Pulmonary artery endothelial cell (primary cell): Measurements from ENCODE around the gene TSHZ2. TPM values are rescaled to one million over a fixed set of nuclear protein-coding genes. Genes with fewer than 3 reads are reported as not detected.

Experiments
- DNase-seq: peaks from one replicate; pipeline ENCODE4 v3.0.0-alpha.2; 2011; ENCODE audit warnings: low read depth, low spot score
- total RNA-seq: library from RNA; depleted of rRNA; stranded (reverse); fragments of >200 nt; gene quantifications from 2 replicates; pipeline ENCODE4 v1.2.3, GENCODE V29; 2014

TSHZ2 gene
- total RNA-seq, 1 donor from 2014 or later = not detected

DNA sequence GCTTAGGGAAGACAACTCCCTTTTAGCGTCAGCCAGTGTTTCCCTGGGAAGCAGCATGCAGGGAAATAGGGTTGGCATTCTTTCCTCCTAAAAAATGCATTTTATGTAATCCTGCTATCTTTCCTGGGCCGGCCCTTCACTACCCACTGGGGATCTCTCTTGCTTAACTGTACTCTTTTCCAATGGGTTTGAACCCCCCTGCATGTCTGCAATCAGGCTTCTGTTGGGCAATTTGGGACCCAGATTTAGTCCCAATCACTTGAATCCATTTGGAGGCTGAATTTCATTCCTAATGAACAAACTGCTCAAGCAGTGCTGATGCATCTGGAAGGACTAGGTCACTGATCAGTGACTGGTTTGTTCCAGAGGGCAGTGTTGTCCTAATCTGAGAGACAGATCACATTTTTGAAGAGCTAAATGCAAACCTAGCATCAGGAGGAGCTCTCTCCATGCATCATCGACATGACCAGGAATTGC lies 152.0 kb downstream of the TSHZ2 start:
- no peak for DNase-seq

GRCh38 chr20:53124803-53125202 lies 152.6 kb downstream of the TSHZ2 start:
- DNase-seq = no peak

DNA sequence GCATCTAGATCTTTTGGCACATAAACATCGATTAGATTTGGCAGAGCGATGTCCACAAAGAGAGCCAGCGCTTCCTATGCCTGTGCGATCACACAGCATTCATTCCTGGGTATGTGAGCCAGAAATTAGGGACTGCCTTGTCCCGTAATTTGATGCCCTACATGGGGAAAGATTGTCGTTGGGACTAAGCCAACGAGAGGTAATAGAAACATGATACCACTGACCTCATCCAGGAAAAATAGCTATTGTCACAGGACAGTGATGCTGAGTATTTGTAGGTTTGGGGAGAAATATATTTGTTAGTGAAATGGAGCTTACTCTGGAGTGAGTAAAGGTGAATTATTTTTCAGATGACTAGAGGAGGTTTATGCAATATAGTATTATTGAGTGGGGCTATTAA lies 154.0 kb downstream of the TSHZ2 start:
- no peak for DNase-seq

DNA sequence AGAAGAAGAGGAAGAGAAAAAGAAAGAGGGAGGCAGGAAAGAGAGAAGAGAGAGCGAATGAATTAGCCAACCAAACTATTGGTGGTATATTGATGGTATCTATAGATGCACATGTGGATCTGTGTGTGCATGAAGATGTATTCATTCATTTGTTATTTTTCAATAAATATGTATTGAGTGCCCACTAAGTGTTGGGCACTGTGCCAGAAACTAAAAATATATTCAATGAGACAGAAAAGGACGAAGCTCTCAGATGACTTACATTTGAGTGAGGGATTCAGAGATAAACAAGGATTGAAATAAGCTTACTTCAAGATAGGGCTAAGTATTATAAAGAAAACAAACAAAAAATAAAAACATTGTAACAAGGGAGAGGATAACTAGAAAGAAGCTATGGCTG lies 154.9 kb downstream of the TSHZ2 start:
- DNase-seq = no peak

GRCh38 chr20:53128004-53128403 lies 155.8 kb downstream of the TSHZ2 start:
- DNase-seq = no peak

- no peak for DNase-seq
Measured at GRCh38 chr20:53129563-53129962, 157.4 kb downstream of the TSHZ2 start.

GRCh38 chr20:53130795-53131194 lies 158.6 kb downstream of the TSHZ2 start:
- DNase-seq = no peak

DNA sequence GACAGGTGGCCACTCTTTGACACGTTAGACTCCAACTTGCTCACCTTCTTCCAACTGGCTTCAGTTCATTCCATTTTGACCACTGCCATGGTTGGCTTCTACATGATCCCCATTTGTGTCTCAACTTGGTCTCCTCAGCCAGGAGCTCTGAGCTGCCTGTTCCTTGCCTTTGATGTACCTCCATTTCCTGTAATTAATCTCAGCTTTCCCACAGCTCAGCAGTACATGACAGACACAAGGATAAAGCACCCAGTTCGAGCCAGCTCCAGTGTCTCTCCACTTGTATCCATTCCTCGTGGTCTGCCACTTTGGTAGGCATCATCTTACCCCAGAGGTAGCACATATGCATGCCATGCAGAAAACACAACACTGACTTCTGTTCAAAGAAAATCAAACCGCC lies 161.0 kb downstream of the TSHZ2 start:
- DNase-seq = no peak

DNA sequence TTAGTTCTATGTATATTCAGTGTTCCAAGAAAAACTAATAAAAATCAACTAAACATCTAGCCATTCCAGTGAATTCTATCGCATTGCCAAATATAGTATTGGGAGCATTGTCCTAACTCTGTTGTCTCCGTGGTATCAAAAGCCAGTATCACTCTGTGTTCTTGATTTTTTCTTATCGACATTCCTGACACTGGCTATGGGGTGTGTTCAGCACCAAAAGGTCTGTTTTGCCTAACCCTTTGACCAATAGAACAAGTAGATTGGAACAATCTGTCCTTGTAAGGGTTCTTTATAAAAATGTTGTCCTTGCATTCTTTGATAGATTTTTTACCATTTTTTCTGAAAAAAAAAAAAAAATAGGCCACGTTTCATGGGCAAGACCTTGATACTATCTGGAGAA lies 161.5 kb downstream of the TSHZ2 start:
- DNase-seq = no peak

DNA sequence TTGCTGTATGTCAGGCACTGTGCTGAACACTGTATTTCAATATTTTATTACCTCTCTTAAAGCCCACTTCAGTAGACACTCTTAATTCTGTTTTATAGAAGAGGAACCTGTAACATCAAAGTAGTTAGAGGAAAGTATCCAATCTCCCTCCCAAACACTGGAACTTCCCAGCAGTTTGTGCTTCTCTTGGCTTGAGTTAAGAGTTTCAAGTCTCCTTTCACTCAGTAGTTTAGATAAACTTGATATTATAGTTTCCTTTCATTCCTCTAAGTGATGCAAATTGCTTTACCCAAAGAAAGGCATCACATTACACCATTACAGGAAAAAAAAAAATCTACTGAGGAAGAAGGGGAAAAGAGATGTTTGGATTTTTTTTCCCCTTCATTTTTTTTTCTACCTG lies 164.3 kb downstream of the TSHZ2 start:
- no peak for DNase-seq

DNA sequence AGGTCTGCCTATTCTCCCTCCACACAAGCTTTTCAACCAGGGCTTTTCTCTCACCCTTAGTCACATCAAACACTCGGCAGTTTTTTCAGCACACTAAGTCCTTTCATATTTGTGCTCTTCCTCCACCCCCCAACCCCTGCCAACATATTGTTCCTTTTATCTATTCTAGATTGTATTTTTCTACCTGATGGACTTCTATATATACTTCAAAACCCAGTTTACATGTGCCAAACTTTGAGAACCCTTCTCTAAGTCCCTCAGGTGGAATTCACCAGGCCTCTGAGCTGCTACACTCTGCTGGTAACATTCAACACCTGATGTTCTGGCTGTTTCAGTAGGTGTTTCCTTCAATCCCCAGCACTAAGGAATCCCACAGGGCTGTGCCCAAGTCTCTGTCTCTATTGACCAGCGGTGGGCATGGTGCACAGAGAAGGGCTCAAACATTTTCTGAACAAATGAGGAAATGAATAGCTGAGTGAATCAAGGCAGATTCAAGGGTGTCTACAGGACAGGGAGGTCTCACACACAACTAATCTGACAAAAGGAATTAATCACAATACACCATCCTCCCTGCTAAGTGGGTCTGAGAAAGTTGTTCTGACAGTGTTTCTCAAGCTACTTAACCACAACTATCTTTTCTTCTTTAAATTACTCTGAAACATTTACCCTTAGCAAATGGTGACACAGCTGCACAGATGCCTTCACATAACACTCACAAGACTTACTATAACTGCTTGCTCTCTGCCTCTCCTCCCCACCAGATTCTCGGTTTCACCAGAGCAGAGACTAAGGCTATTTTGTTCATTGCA lies 166.5 kb downstream of the TSHZ2 start:
- DNase-seq = no peak

DNA sequence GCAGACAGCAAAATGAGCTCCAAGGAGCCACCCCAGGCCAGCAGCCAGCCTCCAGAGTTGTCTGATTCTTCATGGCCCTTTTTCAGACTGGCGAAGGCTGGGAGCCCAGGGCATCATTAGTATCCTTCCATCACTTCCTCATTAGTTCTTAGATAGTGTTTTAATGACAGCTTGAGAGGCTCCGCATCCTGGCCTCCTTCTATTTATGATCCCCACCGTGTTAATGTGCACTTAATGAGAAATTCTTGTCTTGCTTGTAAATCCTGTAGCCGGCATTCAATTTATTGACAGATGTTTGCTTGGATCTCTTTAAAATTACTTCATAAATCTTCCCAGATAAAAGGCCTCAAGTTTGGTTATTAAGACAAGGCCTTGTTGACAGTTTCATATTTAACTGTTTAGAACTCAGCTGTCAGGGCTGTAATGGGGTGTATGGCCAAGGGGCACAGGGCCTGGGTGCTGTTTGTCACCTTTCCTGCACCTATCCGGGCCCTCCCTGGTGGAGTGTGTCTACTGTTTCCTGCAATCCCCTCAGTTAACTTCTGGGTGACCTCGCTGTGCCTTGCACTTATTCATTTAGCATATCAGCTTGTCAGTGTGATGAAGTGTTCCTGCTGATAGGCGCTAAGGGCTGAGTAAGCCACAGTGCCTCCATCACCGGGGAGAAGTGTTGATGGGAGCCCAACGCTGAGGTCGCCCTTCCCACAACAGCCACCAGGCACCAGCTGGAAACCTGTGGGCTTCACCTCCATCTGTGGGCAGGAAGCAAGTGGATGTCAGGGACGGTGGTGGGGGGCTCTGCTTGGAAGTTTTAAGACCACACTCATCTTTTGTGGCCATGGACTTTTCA lies 169.3 kb downstream of the TSHZ2 start:
- DNase-seq = no peak

GRCh38 chr20:53142225-53143127 lies 170.3 kb downstream of the TSHZ2 start:
- DNase-seq = no peak

DNA sequence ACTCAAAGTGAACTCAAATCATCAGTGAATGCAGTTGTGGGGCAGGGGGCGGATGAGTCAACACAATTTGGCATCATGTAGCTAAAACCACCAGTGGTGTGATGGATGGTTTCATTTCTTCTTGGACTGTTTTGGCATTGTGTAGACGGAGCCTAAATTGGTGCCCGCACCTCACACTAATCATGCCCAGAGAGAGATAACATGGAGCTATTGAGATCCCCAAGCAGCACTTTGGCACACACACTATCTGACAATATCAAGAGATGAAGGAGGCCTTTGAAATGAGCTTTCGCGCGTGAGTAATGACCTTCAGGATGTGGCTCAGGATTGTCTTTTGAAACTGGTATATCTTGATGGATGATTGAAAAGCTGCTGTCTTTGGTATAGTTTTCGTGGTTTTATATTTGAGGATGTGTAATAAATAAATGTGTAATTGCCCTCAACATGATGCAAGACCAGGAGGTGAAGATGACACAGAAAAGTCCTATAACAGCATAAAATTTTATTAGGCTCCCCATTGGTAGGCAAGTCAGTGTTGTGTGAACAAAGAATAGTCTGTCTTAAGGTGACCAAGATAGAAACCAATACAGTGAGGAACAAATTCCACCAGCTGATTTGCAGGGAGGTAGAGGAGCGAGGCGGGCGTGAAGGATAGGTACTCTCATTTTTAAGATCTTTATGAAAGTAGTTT lies 174.2 kb downstream of the TSHZ2 start:
- no peak for DNase-seq

DNA sequence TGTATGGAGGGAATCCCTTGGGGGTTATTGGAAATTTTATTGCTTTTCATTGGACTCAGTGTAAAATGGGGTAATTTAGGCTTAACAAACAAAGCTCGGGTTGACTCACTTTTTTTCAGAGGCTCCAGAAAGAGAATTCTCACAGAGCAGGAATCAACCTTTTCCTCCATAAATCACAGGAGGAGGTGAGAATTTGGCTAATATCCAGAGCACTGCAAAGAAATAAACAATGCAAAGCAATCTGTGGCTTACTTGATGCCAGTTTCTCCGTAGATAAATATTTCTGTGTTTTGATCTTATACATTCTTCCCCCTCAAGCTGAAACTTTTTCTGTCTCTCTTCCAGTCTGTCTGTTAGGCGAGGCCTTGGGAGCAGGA lies 176.6 kb downstream of the TSHZ2 start:
- DNase-seq = no peak

- no peak for DNase-seq
Measured at GRCh38 chr20:53149148-53149889, 177.2 kb downstream of the TSHZ2 start.

- DNase-seq = no peak
Measured at GRCh38 chr20:53149890-53150205, 177.7 kb downstream of the TSHZ2 start.

- DNase-seq = no peak
Measured at GRCh38 chr20:53150532-53150931, 178.4 kb downstream of the TSHZ2 start.

DNA sequence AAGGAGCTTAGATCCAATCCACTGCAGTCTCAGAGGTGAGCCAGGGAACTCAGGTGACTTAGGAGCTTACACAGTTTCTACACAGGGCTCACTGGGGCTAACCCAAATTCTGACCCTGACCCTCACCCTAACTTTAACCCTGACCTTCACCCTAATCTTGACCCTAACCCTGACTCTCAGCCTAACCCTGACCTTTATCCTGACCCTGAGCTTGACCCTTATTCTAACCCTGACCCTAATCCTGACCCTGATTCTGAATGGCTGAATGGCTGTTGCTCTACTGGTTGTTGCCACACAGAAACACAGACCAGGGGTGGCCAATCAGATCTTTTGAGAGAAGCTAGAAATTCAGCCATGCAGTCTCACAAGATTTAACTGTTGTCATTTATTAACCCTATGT lies 180.1 kb downstream of the TSHZ2 start:
- DNase-seq = no peak

GRCh38 chr20:53154540-53154939 lies 182.4 kb downstream of the TSHZ2 start:
- no peak for DNase-seq
